Activated T-cell treated with anti-CD3 and anti-CD28 coated beads, Interleukin-2, amount 50 U/mL, for 24 hours (primary cell): Measurements from ENCODE around the gene DAZAP1.
"Not testable (repeated sequence)": the region's sequence is repeated elsewhere in the genome, so short reads cannot be mapped to it uniquely, and the experiment has no call there.

ENCODE experiments used
- DNase-seq: peaks from one replicate; pipeline ENCODE4 v3.0.0-alpha.2; 2020
- H3K27ac Mint-ChIP-seq: 2 replicates; pipeline ENCODE4 v1.8.0; 2020; ENCODE audit warnings: mild to moderate bottlenecking, mixed read lengths
- H3K27me3 Mint-ChIP-seq: 2 replicates; pipeline ENCODE4 v1.8.0; 2020; ENCODE audit warnings: mixed read lengths
- H3K36me3 Mint-ChIP-seq: 2 replicates; pipeline ENCODE4 v1.8.0; 2020; ENCODE audit warnings: low read depth, mixed read lengths
- H3K4me1 Mint-ChIP-seq: 2 replicates; pipeline ENCODE4 v1.8.0; 2020; ENCODE audit warnings: low read depth, mixed read lengths
- H3K4me3 Mint-ChIP-seq: 2 replicates; pipeline ENCODE4 v1.8.0; 2020; ENCODE audit warnings: mild to moderate bottlenecking, moderate library complexity, mixed read lengths
- H3K9me3 Mint-ChIP-seq: 2 replicates; pipeline ENCODE4 v1.8.0; 2020; ENCODE audit warnings: mixed read lengths

DAZAP1 gene

GRCh38 chr19:1430246-1430645, 22.9 kb downstream of the DAZAP1 start:
- DNase-seq, result no peak
- Mint-ChIP-seq H3K36me3 (peaks cover 83% of the 10 kb centered on the region), H3K27me3 (no peaks in the 10 kb centered on the region), H3K9me3 (no peaks in the 10 kb centered on the region), H3K4me1 (no peaks in the 10 kb centered on the region), H3K4me3 (no peak overlapping the region), H3K27ac (no peak overlapping the region)

- Mint-ChIP-seq H3K27me3 (no peaks in the 10 kb centered on the region), H3K4me1 (no peaks in the 10 kb centered on the region), H3K36me3 (peaks cover 72% of the 10 kb centered on the region), H3K27ac (peak overlapping the region; percentile 69), H3K9me3 (no peaks in the 10 kb centered on the region), H3K4me3 (no peak overlapping the region)
- no peak for DNase-seq
Observed at GRCh38 chr19:1431759-1432506, 24.5 kb downstream of the DAZAP1 start.

DNA sequence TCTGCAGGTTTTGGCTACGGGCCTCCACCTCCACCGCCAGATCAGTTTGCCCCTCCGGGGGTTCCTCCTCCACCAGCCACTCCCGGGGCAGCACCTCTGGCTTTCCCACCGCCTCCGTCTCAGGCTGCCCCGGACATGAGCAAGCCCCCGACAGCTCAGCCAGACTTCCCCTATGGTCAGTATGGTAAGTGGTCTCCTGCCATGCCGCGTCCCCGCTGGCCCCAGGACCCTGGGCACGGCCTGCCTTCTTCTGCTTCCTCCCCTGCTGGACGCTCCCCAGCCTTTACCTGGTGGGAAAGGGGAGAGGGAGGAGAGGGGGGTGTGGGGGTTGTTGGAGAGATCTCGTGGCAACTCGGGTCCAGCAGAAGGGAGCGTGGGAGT, 25.1 kb downstream of the DAZAP1 start:
- peaks cover 66% of the 10 kb centered on the region for H3K36me3 Mint-ChIP-seq

GRCh38 chr19:1433119-1434039, 26.0 kb downstream of the DAZAP1 start:
- no peaks in the 10 kb centered on the region for H3K27me3 Mint-ChIP-seq
- no peak overlapping the region for H3K4me3 Mint-ChIP-seq
- H3K9me3 Mint-ChIP-seq, result no peaks in the 10 kb centered on the region
- H3K4me1 Mint-ChIP-seq, result peaks cover 7% of the 10 kb centered on the region
- peak overlapping the region; percentile 11 for H3K27ac Mint-ChIP-seq
- peaks cover 62% of the 10 kb centered on the region for H3K36me3 Mint-ChIP-seq
- no peak for DNase-seq

More for the DNA sequence above, 25.1 kb downstream of the DAZAP1 start:
- Mint-ChIP-seq H3K9me3 (no peaks in the 10 kb centered on the region), H3K4me1 (peaks cover under 1% of the 10 kb centered on the region), H3K27ac (no peak overlapping the region), H3K4me3 (no peak overlapping the region), H3K27me3 (no peaks in the 10 kb centered on the region)
- DNase-seq, result no peak

- no peak overlapping the region for H3K27ac Mint-ChIP-seq
Observed at GRCh38 chr19:1434040-1434366, 26.6 kb downstream of the DAZAP1 start.

DNA sequence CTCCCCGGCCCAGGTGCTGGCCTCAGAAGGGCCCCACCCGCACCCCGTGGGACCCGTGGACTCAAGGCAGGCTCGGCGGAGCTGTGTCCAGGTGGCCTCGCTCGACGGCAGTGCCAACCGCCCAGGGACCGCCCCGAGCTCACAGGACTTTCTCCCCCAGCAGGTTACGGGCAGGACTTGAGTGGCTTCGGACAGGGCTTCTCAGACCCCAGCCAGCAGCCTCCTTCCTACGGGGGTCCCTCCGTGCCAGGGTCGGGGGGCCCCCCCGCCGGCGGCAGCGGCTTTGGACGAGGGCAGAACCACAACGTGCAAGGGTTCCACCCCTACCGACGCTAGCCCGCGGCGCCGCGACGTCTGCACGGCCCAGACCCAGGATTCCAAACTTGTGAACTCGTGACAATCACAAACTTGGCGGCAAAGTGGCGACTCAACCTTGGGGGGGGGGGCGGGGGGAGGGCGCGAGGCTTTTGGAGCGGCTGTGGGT, 27.2 kb downstream of the DAZAP1 start:
- H3K27me3 Mint-ChIP-seq, result no peaks in the 10 kb centered on the region
- H3K4me3 Mint-ChIP-seq, result no peak overlapping the region
- no peaks in the 10 kb centered on the region for H3K9me3 Mint-ChIP-seq
- no peak for DNase-seq
- H3K36me3 Mint-ChIP-seq, result peaks cover 66% of the 10 kb centered on the region
- H3K4me1 Mint-ChIP-seq, result peaks cover 8% of the 10 kb centered on the region
- no peak overlapping the region for H3K27ac Mint-ChIP-seq

More at GRCh38 chr19:1434040-1434366, 26.6 kb downstream of the DAZAP1 start:
- no peaks in the 10 kb centered on the region for H3K9me3 Mint-ChIP-seq
- no peak for DNase-seq
- H3K36me3 Mint-ChIP-seq, result peaks cover 63% of the 10 kb centered on the region
- no peaks in the 10 kb centered on the region for H3K27me3 Mint-ChIP-seq
- H3K4me1 Mint-ChIP-seq, result peaks cover 7% of the 10 kb centered on the region
- H3K4me3 Mint-ChIP-seq, result no peak overlapping the region

GRCh38 chr19:1435378-1435989, 28.1 kb downstream of the DAZAP1 start:
- peaks cover 67% of the 10 kb centered on the region for H3K36me3 Mint-ChIP-seq
- H3K9me3 Mint-ChIP-seq, result no peaks in the 10 kb centered on the region
- no peak for DNase-seq
- no peak overlapping the region for H3K4me3 Mint-ChIP-seq
- H3K27me3 Mint-ChIP-seq, result no peaks in the 10 kb centered on the region
- H3K27ac Mint-ChIP-seq, result no peak overlapping the region
- H3K4me1 Mint-ChIP-seq, result peaks cover 17% of the 10 kb centered on the region

- Mint-ChIP-seq H3K4me1 (peaks cover 34% of the 10 kb centered on the region), H3K4me3 (peak overlapping the region; percentile 98), H3K27ac (peak overlapping the region; percentile 100), H3K27me3 (no peaks in the 10 kb centered on the region), H3K36me3 (peaks cover 68% of the 10 kb centered on the region), H3K9me3 (no peaks in the 10 kb centered on the region)
- no peak for DNase-seq
Observed at GRCh38 chr19:1437609-1438008, 30.2 kb downstream of the DAZAP1 start.

DNA sequence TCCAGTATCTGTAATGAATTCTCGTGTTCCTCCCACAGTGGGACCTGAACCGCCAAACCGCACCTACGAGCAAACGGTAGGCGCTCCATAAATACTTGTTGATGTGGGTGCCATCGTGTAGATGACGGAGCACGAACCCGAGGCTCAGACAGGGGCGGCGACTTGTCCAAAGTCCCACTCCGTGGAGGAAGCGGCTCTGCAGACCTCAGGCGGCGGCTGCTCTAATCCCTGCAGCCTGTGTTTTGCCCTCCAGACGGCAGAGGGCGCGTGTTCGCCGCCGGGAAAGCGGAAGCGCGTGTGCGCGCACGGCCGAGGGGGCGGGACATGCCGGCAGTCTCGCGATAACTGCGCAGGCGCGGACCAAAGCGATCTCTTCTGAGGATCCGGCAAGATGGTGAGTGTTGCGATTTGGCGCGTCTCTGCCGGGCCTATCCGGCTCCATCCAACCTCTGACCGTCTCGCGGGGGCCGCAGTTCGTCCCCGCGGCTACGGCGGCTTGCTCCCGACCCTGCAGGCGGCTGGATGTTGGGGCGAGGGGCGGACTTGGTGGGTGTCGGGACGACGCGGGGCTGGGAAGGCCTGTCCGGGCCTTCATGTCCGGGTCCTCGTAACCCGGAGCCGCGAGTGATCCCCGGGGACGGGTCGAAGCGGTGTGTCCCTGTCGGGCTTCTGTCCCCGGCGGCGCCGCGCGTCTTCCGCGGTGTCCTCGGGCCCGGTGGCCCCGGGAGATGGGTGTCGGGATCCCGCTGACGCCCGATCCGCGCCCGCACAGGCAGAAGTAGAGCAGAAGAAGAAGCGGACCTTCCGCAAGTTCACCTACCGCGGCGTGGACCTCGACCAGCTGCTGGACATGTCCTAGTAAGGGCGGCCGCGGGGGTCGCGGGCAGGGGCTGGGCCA, 30.9 kb downstream of the DAZAP1 start, which contains the start of gene RPS15:
TSS of gene RPS15 (plus strand) at position 362 of the 898 bp plus-strand sequence. CDS start at position 392, 30 bp downstream.
- peak; percentile 96 for DNase-seq

GRCh38 chr19:1438933-1439354, 31.6 kb downstream of the DAZAP1 start:
- Mint-ChIP-seq H3K4me1 (peaks cover 37% of the 10 kb centered on the region), H3K27me3 (no peaks in the 10 kb centered on the region), H3K27ac (peak overlapping the region; percentile 100), H3K4me3 (peak overlapping the region; percentile 98), H3K9me3 (no peaks in the 10 kb centered on the region), H3K36me3 (peaks cover 67% of the 10 kb centered on the region)
- DNase-seq, result no peak

More for the DNA sequence above, 30.9 kb downstream of the DAZAP1 start, which contains the start of gene RPS15:
- H3K27ac Mint-ChIP-seq, result peak within 1 kb of the TSS; percentile 100
- H3K4me3 Mint-ChIP-seq, result peak within 1 kb of the TSS; percentile 98
- no peaks in the 10 kb centered on the region for H3K27me3 Mint-ChIP-seq
- peaks cover 68% of the 10 kb centered on the region for H3K36me3 Mint-ChIP-seq
- H3K4me1 Mint-ChIP-seq, result peaks cover 36% of the 10 kb centered on the region
- no peaks in the 10 kb centered on the region for H3K9me3 Mint-ChIP-seq

- Mint-ChIP-seq H3K4me3 (peak overlapping the region; percentile 98), H3K4me1 (peaks cover 43% of the 10 kb centered on the region), H3K27ac (peak overlapping the region; percentile 100), H3K36me3 (peaks cover 62% of the 10 kb centered on the region)
- not testable (repeated sequence) for H3K27me3 Mint-ChIP-seq, H3K9me3 Mint-ChIP-seq, DNase-seq
Observed at GRCh38 chr19:1439525-1440417, 32.4 kb downstream of the DAZAP1 start.

- no peak for DNase-seq
- H3K9me3 Mint-ChIP-seq, result no peaks in the 10 kb centered on the region
- H3K4me3 Mint-ChIP-seq, result peak overlapping the region; percentile 98
- peaks cover 57% of the 10 kb centered on the region for H3K36me3 Mint-ChIP-seq
- peaks cover 48% of the 10 kb centered on the region for H3K4me1 Mint-ChIP-seq
- H3K27ac Mint-ChIP-seq, result peak overlapping the region; percentile 100
- H3K27me3 Mint-ChIP-seq, result peaks cover 2% of the 10 kb centered on the region
Observed at GRCh38 chr19:1440418-1440801, 33.0 kb downstream of the DAZAP1 start.

DNA sequence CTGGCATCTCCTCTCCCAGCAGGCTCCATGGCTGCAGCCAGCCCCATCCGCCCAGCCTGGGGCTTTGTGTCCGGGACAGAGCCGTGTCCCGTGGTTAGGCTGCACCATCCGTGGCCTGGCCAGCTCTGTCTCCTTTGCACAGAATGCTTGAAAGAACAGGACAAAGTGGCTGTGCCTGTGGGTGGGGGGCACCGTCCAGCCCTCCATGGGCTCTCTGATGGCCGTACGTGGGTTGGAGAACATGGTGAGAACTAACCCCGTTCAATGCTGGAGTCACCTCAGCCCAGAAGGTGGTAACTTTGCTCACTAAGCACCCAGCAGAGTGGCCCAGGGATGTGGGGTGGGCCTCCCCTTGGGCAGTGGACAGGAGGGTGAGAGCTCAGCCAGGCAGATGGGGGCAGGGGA, 33.6 kb downstream of the DAZAP1 start:
- peak overlapping the region; percentile 98 for H3K4me3 Mint-ChIP-seq
- no peaks in the 10 kb centered on the region for H3K9me3 Mint-ChIP-seq
- peaks cover 50% of the 10 kb centered on the region for H3K4me1 Mint-ChIP-seq
- H3K27me3 Mint-ChIP-seq, result peaks cover 4% of the 10 kb centered on the region
- H3K36me3 Mint-ChIP-seq, result peaks cover 52% of the 10 kb centered on the region
- H3K27ac Mint-ChIP-seq, result peak overlapping the region; percentile 100
- no peak for DNase-seq
